CD4-positive, alpha-beta T cell treated with Interleukin-6 for 4 hours (primary cell): ENCODE measurements around the gene OR5AC2.

Source experiments
- DNase-seq: peaks from one replicate; pipeline ENCODE4 v3.0.0-alpha.2; 2020; ENCODE audit warnings: mixed read lengths

Gene OR5AC2, protein sequence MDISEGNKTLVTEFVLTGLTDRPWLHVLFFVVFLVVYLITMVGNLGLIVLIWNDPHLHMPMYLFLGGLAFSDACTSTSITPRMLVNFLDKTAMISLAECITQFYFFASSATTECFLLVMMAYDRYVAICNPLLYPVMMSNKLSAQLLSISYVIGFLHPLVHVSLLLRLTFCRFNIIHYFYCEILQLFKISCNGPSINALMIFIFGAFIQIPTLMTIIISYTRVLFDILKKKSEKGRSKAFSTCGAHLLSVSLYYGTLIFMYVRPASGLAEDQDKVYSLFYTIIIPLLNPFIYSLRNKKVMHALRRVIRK

DNA sequence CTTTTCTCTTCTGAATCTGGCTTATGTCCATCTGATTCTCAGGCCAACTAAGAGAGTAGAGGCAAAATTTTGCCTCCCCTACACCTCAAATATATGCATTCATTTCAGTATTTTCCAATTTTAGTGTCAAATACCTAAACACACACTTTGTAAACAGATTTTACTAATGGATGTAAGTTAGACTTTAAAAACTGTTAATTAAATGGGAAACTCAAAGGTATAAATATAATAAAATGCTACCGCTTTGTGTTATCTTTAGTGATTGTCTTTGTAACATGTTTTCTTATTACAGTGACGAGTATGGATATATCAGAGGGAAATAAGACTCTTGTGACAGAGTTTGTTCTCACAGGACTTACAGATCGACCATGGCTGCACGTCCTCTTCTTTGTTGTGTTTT lies at the start of gene OR5AC2:
OR5AC2 (plus strand) TSS at position 301 of the 400 bp plus-strand sequence; CDS start at position 301, 0 bp downstream.
- DNase-seq, result no peak

- no peak for DNase-seq
These were observed 48.7 kb upstream of the OR5AC2 start for GRCh38 chr3:98038286-98038685.

DNA sequence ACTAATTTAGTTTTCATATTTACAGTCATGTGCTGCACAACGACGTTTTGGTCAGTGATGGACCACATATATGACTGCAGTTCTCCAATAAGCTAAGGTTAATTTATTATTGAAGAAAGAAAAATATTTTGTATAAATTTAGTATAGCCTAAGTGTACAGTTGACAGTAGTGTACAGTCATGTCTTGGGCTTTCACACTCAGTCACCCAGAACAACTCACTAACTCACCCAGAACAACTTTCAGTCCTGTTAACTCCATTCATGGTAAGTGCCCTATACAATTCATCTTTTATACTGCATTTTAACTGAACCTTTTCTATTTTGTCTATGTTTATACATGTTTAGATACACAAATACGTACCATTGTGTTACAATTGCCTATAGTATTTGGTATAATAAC lies 48.1 kb upstream of the OR5AC2 start:
- no peak for DNase-seq

- peak; percentile 72 for DNase-seq
These were observed 47.5 kb upstream of the OR5AC2 start for GRCh38 chr3:98039322-98040024.

- no peak for DNase-seq
These were observed 45.6 kb upstream of the OR5AC2 start for GRCh38 chr3:98041350-98041749.

DNA sequence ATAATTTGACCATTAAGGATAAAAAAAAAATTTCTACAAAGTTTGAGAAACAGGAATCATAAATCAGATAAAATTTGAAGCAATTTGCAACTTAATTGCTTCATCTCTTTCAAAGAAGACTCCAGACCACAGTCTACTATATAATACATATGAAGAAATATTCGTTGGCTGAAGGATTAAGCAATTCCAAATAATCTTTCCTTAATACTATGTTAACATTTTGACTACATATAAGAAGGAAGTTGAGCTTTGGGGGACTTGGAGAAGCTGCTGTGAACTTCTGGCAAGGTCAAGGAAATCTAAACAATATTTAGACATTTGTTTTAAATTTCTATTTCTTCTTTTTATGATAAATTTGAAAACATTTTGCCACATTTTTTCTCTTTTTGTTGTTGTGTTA lies 38.4 kb upstream of the OR5AC2 start:
- no peak for DNase-seq

DNA sequence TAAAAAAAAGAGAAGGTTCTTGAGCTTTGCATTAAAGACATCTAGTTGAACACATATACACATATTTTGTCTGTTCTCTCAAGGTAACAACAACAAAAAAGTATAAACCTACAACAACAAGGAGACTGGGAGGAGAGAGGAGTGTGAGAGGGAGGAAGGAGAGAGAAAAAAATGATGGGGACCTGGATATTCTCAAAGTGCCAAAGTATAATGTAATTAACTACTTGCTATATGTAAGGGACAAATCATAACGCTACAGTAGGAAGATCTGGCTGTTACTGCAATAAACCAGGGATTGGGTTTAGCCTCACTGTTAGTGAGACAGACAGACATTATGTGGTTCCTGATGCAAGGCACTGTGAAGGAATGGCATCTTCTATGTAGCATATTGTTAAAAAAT lies 37.7 kb upstream of the OR5AC2 start:
- DNase-seq, result no peak

DNA sequence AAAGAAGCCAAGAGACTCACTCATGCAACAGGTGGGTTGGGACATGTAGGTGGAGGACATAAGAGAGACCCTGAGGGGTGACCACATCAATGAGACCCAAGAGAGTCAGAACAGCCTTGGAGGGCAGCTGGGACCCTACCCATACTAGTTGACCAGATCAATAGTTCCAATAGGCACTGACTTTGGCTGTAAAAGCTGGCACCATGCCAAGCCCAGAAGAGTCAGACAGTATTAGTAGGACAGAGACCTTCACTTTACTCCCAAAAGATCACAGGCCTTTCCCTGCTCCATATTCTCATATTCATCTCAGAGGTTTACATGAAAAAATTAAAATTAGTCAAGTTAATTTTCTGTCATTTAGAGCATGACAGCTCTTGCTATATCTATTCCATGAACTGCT lies 30.9 kb upstream of the OR5AC2 start:
- DNase-seq, result no peak

DNA sequence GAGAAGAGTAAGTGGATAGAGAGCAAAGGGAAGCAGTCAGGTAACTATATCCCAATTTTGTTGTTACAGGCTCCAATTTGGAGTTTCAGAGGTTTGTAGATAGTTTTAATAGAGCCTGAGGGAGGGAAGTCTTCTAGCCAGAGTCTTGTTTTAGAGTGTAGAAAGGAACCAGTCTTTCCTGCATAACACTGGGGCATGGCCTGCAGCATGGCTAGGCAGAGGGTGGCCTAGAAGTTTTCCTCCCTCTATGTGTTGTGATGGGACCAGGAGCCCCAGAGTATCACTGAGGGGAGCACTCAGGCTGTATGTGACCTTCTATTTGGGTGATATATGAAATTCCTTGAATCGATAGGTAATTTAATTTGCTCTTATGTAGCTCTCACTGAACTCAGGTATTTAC lies 29.3 kb upstream of the OR5AC2 start:
- DNase-seq, result no peak

DNA sequence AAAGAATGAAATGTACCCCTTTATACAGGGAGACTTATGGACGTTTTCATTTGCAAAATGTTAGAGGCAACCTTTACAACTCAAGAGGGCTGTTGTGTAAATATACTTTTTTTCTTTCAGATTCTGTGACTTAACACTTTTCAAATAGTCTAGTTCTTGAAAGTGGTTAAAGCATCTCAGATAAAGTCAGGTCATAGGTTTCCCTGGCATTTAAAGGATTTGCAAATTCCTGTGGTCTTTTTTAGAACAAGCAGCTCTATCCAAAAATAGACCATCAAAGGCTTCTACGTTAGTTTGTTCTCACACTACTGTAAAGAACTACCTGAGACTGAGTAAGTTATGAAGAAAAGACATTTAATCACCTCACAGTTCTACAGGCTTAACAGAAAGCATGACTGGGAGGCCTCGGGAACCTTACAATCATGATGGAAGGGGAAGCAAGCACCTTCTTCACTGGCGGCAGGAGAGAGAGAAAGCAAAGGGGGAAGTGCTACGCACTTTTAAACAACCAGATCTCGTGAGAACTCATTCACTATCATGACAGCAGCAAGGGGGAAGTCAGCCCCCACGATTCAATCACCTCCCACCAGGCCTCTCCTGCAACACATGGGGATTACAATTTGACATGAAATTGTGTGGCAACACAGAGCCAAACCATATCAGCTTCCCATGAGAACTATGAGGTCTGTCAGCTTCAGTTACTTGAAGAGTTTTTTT lies 28.6 kb upstream of the OR5AC2 start:
- DNase-seq, result no peak

GRCh38 chr3:98068824-98069223 lies 18.1 kb upstream of the OR5AC2 start:
- no peak for DNase-seq

DNA sequence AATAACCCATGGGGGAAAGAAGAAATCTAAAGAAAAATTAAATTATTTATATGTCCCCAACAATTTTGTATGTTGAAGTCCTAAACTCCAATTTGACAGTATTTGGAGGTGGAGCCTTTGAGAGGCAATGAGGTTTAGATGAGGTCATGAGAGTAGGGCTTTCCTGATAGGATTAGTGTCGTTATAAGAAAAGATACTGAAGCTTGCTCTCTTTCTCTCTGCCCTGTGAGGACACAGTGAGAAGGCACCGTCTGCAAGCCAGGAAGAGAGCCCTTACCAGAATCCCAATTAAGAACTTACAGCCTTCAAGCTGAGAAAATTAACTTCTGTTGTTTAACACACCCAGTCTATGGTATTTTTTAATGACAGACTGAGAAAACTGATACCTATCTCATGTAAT lies 16.1 kb upstream of the OR5AC2 start:
- no peak for DNase-seq

DNA sequence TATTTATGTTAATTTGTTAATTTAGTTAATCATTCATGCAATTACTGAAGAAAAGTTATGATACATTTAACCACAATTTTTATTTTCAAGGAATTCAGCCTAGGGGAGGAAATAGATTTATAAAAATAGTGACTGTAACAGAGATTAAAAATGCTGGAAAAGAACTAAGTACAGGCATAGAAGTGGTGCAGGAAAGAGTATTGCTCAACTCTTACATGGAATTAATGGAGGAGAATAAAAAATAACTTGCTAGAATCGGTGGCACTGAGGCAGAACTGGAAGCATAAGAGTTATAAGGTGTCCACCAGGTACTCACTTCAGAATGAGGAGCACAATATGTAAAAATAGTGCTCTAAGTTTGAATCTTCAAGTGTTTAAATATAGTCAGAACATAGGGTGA lies 13.5 kb upstream of the OR5AC2 start:
- no peak for DNase-seq

DNA sequence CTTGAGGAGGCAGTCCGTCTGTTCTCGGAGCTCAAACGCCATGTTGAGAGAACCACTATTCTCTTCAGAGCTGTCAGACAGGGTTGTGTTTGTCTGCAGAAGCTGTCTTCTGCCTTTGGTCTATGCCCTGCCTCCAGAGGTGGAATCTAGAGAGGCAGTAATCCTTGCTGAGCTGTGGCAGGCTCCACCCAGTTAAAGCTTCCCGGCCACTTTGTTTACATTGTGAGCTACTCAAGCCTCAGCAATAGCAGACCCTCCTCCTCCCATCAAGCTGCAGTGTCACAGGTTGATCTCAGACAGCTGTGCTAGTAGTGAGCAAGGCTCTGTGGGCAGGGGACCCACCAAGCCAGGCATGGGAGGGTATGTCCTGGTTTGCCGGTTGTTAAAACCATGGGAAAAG lies 8.9 kb downstream of the OR5AC2 start:
- DNase-seq, result no peak

DNA sequence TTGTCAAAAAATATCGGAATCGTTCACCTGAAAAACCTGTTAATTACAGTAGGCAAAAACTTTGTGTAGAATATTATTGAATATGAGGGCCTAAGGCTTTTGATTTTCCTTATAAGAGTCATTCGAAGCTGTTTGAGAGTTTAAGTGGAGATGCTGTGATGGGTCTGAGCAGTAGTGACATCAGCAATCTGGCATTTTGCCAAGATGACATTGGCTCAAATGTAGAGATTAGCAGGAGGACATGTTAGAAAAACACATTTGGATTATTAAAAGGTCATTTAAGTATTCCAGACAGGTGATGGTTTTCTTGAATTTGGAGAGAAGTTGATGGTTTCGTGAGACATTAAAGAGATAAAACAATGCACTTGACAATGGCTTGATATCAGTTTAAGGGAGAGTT lies 12.9 kb downstream of the OR5AC2 start:
- DNase-seq, result no peak

DNA sequence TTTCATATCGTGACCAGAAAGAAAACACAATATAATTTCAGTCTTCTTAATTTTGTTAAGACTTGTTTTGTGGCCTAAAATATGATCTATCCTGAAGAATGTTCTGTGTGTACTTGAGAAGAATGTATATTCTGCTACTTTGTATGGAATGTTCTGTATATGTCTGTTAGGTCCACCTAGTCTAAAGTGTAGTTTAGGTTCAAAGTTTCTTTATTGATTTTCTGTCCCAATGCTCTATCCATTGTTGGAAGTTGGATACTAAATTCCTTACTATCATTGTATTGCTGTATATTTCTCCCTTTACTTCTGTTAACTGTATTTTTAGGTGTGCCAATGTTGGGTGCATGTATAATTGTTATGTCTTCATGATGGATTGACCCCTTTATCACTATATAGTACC lies 21.2 kb downstream of the OR5AC2 start:
- DNase-seq, result no peak

GRCh38 chr3:98109807-98110549 lies 23.0 kb downstream of the OR5AC2 start:
- DNase-seq, result no peak

GRCh38 chr3:98110550-98110908 lies 23.6 kb downstream of the OR5AC2 start:
- no peak for DNase-seq

DNA sequence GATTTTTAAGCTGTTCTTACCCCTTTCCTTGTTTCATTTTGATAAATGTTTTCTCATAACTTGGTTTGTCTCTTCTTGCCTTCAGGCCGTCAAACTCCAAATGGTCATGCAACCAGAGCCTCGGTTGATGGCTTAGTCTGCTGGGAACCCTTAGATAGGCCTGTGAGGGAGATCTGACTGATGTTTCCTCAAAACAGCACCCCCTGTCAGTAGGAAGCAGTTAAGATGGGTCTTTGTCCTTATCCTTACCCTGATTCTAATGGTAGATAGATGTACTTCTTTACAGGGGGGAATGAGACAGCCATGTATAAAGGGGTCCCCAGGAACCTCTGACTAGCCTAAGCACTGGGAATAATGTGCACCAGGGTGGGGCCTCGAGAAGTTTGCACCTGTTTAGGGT lies 27.3 kb downstream of the OR5AC2 start:
- no peak for DNase-seq

DNA sequence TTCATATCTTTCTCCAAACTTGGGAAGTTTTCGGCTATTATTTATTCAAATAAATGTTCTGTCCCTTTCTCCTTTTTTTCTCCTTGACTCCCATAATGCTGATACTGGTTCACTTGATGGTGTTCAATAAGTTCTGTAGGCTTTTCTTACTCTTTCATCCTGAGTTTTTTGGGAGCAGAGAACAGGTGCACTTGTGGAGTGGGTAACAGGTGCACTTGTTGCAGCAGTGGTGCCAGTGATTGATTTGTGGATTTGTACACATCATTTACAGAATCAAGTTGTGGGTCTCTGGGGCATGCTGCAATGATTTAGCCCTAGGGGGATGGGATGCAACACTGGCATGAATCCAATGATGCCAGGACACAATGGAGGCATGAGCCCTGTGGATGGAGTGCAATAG lies 28.7 kb downstream of the OR5AC2 start:
- no peak for DNase-seq

DNA sequence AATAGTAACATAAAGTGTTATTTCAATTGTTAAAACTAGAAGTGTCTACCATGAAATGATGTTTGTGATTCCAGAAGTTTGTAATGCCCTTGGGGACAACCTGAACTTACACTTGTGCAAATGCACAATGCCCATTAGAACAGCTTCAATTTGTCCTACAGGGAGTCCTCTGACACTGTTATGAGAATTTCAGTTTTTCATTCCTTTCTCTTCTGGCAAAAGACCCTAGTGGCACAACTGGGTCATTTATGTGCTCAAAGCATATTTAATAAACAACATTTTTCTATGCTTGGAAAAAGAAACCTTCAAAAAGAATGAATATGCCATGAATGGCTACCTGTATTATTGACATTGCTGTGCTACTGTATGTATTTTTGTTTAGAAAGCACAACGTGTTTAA lies 43.4 kb downstream of the OR5AC2 start, which contains the start of gene OR5H1:
OR5H1 (plus strand) TSS at position 301 of the 400 bp plus-strand sequence. CDS start 1,977 bp downstream, outside the sequence.
- DNase-seq, result no peak

DNA sequence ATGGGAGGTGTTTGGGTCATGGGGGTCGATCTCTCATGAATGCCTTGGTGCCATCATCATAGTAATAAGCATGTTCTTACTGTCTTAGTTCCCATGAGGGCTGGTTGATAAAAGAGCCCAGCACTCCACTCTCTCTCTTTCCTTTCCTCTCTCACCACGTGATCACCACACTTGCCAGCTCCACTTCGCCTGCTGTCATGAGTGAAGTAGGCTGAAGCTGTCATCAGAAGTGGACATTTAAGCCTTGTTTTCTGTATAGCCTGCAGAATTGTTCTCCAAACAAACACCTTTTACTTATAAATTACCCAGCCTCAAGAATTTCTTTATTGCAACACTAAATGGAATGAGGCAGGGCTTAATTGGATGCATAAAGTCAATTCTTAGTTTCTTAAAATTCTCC lies 49.7 kb downstream of the OR5AC2 start:
- DNase-seq, result no peak
